H1 (cell line): Measurements from ENCODE around the gene KARS1. TPM values are rescaled to one million over a fixed set of nuclear protein-coding genes. Genes with fewer than 3 reads are reported as not detected.

ENCODE experiments used
- CTCF ChIA-PET: fragments of 300-600 bp; sonication (Branson Sonifier 250); formaldehyde crosslinking; loops from one replicate; lab custom pipeline; 2021; ENCODE audit not compliant: partially characterized antibody; lab: Charles Lee
- POLR2A ChIA-PET: fragments of 300-600 bp; sonication (Branson Sonifier 250); formaldehyde crosslinking; loops from one replicate; lab custom pipeline; 2021; ENCODE audit warnings: inconsistent platforms; ENCODE audit not compliant: partially characterized antibody; lab: Charles Lee
- DNase-seq, 2 experiments: peaks; one replicate each; pipeline versions ENCODE4 v3.0.0 to v3.0.0-alpha.2; 2010 to 2022; ENCODE audit warnings: low spot score in 2 of 2, low read depth in 1 of 2, mixed read lengths in 1 of 2
- FAIRE-seq: peaks from 2 replicates; lab custom pipeline; 2011; peaks lifted over from hg19 to GRCh38; lab: Jason Lieb, UNC
- H2AFZ ChIP-seq: 2 replicates; pipeline ENCODE4 v1.8.1; 2012; ENCODE audit warnings: low read length, inconsistent platforms
- H2AK5ac ChIP-seq: 2 replicates; pipeline ENCODE4 v1.6.1; 2013; ENCODE audit warnings: low read depth, low read length
- H2BK120ac ChIP-seq: replicated peaks from 2 replicates; pipeline ENCODE3; 2013; ENCODE audit warnings: low read depth, low read length, inconsistent platforms
- H2BK12ac ChIP-seq: 2 replicates; pipeline ENCODE4 v1.6.1; 2013; ENCODE audit warnings: low read depth, low read length
- H2BK15ac ChIP-seq: 2 replicates; pipeline ENCODE4 v1.6.1; 2013; ENCODE audit warnings: low read length
- H2BK20ac ChIP-seq: 2 replicates; pipeline ENCODE4 v1.6.1; 2013; ENCODE audit warnings: low read length
- H2BK5ac ChIP-seq: 2 replicates; pipeline ENCODE4 v1.6.1; 2013; ENCODE audit warnings: low read depth, low read length
- H3K14ac ChIP-seq: 2 replicates; pipeline ENCODE4 v1.6.1; 2013; ENCODE audit warnings: inconsistent platforms; ENCODE audit not compliant: insufficient read length
- H3K18ac ChIP-seq: 2 replicates; pipeline ENCODE4 v1.6.1; 2013; ENCODE audit warnings: low read length; ENCODE audit errors: extremely low read depth
- H3K23ac ChIP-seq: 2 replicates; pipeline ENCODE4 v1.6.1; 2013; ENCODE audit warnings: inconsistent platforms; ENCODE audit not compliant: insufficient read length
- H3K23me2 ChIP-seq: 2 replicates; pipeline ENCODE4 v1.6.1; 2013; ENCODE audit warnings: low read depth, low read length
- H3K27ac ChIP-seq: 2 replicates; pipeline ENCODE4 v1.6.1; 2011; ENCODE audit warnings: low read depth, low read length, inconsistent platforms
- H3K27me3 ChIP-seq, 4 experiments: replicated peaks in 1 of 4; 1 replicate in 1 of 4; 2 replicates in 3 of 4; pipeline versions ENCODE4 v1.6.1 to v1.8.1; 2011 to 2013; ENCODE audit warnings: low read length in 3 of 4, mild to moderate bottlenecking in 3 of 4, inconsistent platforms in 2 of 4, mixed read lengths in 2 of 4, moderate library complexity in 1 of 4; ENCODE audit not compliant: control insufficient read depth in 3 of 4, insufficient read depth in 3 of 4; ENCODE audit errors: extremely low read depth in 1 of 4
- H3K36me3 ChIP-seq, 4 experiments: 2 replicates each; pipeline versions ENCODE4 v1.6.1 to v1.8.1; 2011 to 2013; ENCODE audit warnings: mild to moderate bottlenecking in 4 of 4, low read length in 3 of 4, moderate library complexity in 2 of 4, control low read depth in 1 of 4, inconsistent platforms in 1 of 4; ENCODE audit not compliant: insufficient read depth in 4 of 4, control insufficient read depth in 2 of 4
- H3K4ac ChIP-seq: replicated peaks from 2 replicates; pipeline ENCODE3; 2013; ENCODE audit warnings: low read length, low read depth, mixed read lengths, inconsistent platforms; ENCODE audit not compliant: insufficient read length
- H3K4me1 ChIP-seq, 4 experiments: replicated peaks in 1 of 4; 1 replicate in 1 of 4; 2 replicates in 3 of 4; pipeline versions ENCODE4 v1.6.1 to v1.8.1; 2011 to 2013; ENCODE audit warnings: low read length in 3 of 4, inconsistent platforms in 2 of 4, mixed read lengths in 1 of 4; ENCODE audit not compliant: insufficient read depth in 4 of 4, control insufficient read depth in 3 of 4
- H3K4me2 ChIP-seq, 2 experiments: 2 replicates each; pipeline versions ENCODE4 v1.6.1 to v1.8.1; 2011 to 2013; ENCODE audit warnings: low read depth in 2 of 2, low read length in 2 of 2, control low read depth in 1 of 2, inconsistent platforms in 1 of 2, mild to moderate bottlenecking in 1 of 2; ENCODE audit not compliant: insufficient read depth in 1 of 2
- H3K4me3 ChIP-seq, 4 experiments: fragments of 200-600, 300-600 bp in 1 of 4; sonication (generic), shearing (Covaris generic), sonication (Bioruptor Twin) in 1 of 4; 2 replicates each; pipeline versions ENCODE4 v1.5.1 to v1.8.1; 2011 to 2016; ENCODE audit warnings: low read length in 4 of 4, low read depth in 3 of 4, control low read depth in 2 of 4, inconsistent platforms in 2 of 4, mild to moderate bottlenecking in 2 of 4, mixed read lengths in 1 of 4, moderate library complexity in 1 of 4; ENCODE audit not compliant: insufficient read depth in 2 of 4; ENCODE audit errors: extremely low read depth in 1 of 4
- H3K56ac ChIP-seq: replicated peaks from 2 replicates; pipeline ENCODE3; 2013; ENCODE audit warnings: low read depth, mild to moderate bottlenecking, mixed read lengths, low read length, inconsistent platforms; ENCODE audit not compliant: insufficient read length
- H3K79me1 ChIP-seq: 2 replicates; pipeline ENCODE4 v1.6.1; 2013; ENCODE audit warnings: low read depth, low read length, control low read depth
- H3K79me2 ChIP-seq, 2 experiments: 2 replicates each; pipeline versions ENCODE4 v1.6.1 to v1.8.1; 2012 to 2013; ENCODE audit warnings: low read length in 2 of 2, mild to moderate bottlenecking in 2 of 2, inconsistent platforms in 1 of 2; ENCODE audit not compliant: insufficient read depth in 2 of 2, control insufficient read depth in 1 of 2
- H3K9ac ChIP-seq, 4 experiments: replicated peaks in 1 of 4; 1 replicate in 1 of 4; 2 replicates in 3 of 4; pipeline versions ENCODE4 v1.6.1 to v1.8.1; 2011 to 2013; ENCODE audit warnings: low read depth in 3 of 4, low read length in 3 of 4, control low read depth in 2 of 4, mild to moderate bottlenecking in 2 of 4, moderate library complexity in 2 of 4, inconsistent platforms in 1 of 4; ENCODE audit errors: extremely low read depth in 1 of 4
- H3K9me3 ChIP-seq, 2 experiments: 2 replicates each; pipeline versions ENCODE4 v1.6.1 to v1.8.1; 2012 to 2013; ENCODE audit warnings: mild to moderate bottlenecking in 2 of 2, moderate library complexity in 2 of 2, control low read depth in 1 of 2, inconsistent platforms in 1 of 2, low read depth in 1 of 2, low read length in 1 of 2, mixed read lengths in 1 of 2; ENCODE audit not compliant: insufficient read depth in 2 of 2
- H4K20me1 ChIP-seq, 2 experiments: replicated peaks in 1 of 2; 2 replicates each; pipeline versions ENCODE3 to v1.8.1; 2011 to 2013; ENCODE audit warnings: inconsistent platforms in 2 of 2, low read length in 2 of 2, mild to moderate bottlenecking in 1 of 2; ENCODE audit not compliant: insufficient read depth in 2 of 2, control insufficient read depth in 1 of 2
- H4K5ac ChIP-seq: 2 replicates; pipeline ENCODE4 v1.6.1; 2013; ENCODE audit warnings: low read length, low read depth, mixed read lengths, inconsistent platforms; ENCODE audit not compliant: insufficient read length
- H4K8ac ChIP-seq: 2 replicates; pipeline ENCODE4 v1.8.0; 2013; ENCODE audit warnings: mild to moderate bottlenecking, moderate library complexity, low read length, inconsistent platforms; ENCODE audit not compliant: insufficient read depth; ENCODE audit errors: extremely low read depth
- H4K91ac ChIP-seq: replicated peaks from 2 replicates; pipeline ENCODE3; 2013; ENCODE audit warnings: low read length, mixed read lengths, inconsistent platforms; ENCODE audit not compliant: insufficient read length
- WGBS, 2 experiments: shearing (Covaris generic) in 1 of 2; methylation state at CpG; one replicate each; pipeline versions ENCODE4 v1.1.6 to v1.1.7; 2013 to 2015; ENCODE audit warnings: low lambda C conversion rate in 2 of 2, mixed read lengths in 2 of 2, inconsistent platforms in 1 of 2, low coverage in 1 of 2, missing lambda C conversion rate in 1 of 2; ENCODE audit not compliant: insufficient replicate concordance in 2 of 2, insufficient coverage in 1 of 2, insufficient read length in 1 of 2; ENCODE audit errors: extremely low coverage in 1 of 2, missing lambda C conversion rate in 1 of 2; 5-methylcytosine and 5-hydroxymethylcytosine counted together
- polyA plus RNA-seq, 7 experiments: library from polyadenylated mRNA; depleted of rRNA in 3 of 7; stranded (reverse) in 5 of 7; unstranded in 2 of 7; fragments of >200 nt in 5 of 7; fragments of 200-250 nt in 2 of 7; gene quantifications; 1 replicate in 5 of 7; 2 replicates in 1 of 7; 4 replicates in 1 of 7; pipeline versions ENCODE4 v1.2.1 to v1.2.3, GENCODE V29; 2011 to 2013; ENCODE audit warnings: missing spikeins in 2 of 7, mixed read lengths in 2 of 7
- total RNA-seq: library from RNA; stranded (reverse); fragmentation: NEBNext Ultra II Directional; extraction: Animal tissue kit (Norgen Biotek cat#: 25700); gene quantifications from 2 replicates; pipeline ENCODE4 v1.2.1, GENCODE V29; 2021
- TF ChIP-seq, protein P1 (sequence below): IDR thresholded peaks from 2 replicates; pipeline ENCODE4 v1.6.1; 2012; ENCODE audit warnings: low read length, inconsistent platforms

Gene KARS1
- total and polyA plus RNA-seq, 2 of the 8 experiments (the other 6 are each of a cell fraction or from before 2014, with no cell fraction given): 97.5 to 221 TPM

- no peak overlapping the region for H3K27ac ChIP-seq
- CTCF ChIA-PET: no interaction called here
Measured at GRCh38 chr16:75628351-75628750, 19.1 kb downstream of the KARS1 start.

More at GRCh38 chr16:75628351-75628750, 19.1 kb downstream of the KARS1 start:
- WGBS, 2 experiments: 97% methylated on average over 4 of the region's 4 CpGs; no CpG with 5 or more reads in 1 of the 2 experiments
- Histone ChIP-seq H3K14ac (no peak overlapping the region), H2BK120ac (no peak overlapping the region), H4K91ac (no peak overlapping the region), H2BK5ac (no peak overlapping the region), H3K4me3 (no peak overlapping the region), H2BK12ac (no peak overlapping the region), H2AFZ (no peak overlapping the region), H4K8ac (no peak overlapping the region), H2BK15ac (no peak overlapping the region), H3K79me2 (no peaks in the 10 kb centered on the region), H4K5ac (no peak overlapping the region), H3K4me2 (no peak overlapping the region), H3K9me3 (no peaks in the 10 kb centered on the region), H2BK20ac (no peak overlapping the region), H3K23ac (no peak overlapping the region), H3K79me1 (no peaks in the 10 kb centered on the region), H3K23me2 (no peaks in the 10 kb centered on the region; the same call in 1 of the 2 replicates), H3K4ac (no peak overlapping the region), H4K20me1 (peaks cover 0 to 5% of the 10 kb centered on the region in 2 experiments), H3K4me1 (no peaks in the 10 kb centered on the region), H3K36me3 (peaks cover 44 to 76% (median 64%) of the 10 kb centered on the region in 4 experiments), H3K18ac (no peak overlapping the region), H3K9ac (no peak overlapping the region), H3K27me3 (no peaks in the 10 kb centered on the region), H2AK5ac (no peak overlapping the region), H3K56ac (no peak overlapping the region)
- TF ChIP-seq, protein P1, sequence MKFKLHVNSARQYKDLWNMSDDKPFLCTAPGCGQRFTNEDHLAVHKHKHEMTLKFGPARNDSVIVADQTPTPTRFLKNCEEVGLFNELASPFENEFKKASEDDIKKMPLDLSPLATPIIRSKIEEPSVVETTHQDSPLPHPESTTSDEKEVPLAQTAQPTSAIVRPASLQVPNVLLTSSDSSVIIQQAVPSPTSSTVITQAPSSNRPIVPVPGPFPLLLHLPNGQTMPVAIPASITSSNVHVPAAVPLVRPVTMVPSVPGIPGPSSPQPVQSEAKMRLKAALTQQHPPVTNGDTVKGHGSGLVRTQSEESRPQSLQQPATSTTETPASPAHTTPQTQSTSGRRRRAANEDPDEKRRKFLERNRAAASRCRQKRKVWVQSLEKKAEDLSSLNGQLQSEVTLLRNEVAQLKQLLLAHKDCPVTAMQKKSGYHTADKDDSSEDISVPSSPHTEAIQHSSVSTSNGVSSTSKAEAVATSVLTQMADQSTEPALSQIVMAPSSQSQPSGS: no peak
- POLR2A ChIA-PET: no interaction called here
- DNase-seq (no peak), FAIRE-seq (no peak)
